Limb (tissue), 2 donors: Measurements from ENCODE around the gene OR51D1.
A peak's percentile ranks its signal among the peaks of the same experiment; 100 is the strongest.

Experiments used
- DNase-seq, 2 donors: peaks; one replicate each; pipeline ENCODE4 v3.0.0-alpha.2; 2016; ENCODE audit errors: extremely low spot score in 2 of 2

The OR51D1 gene

GRCh38 chr11:4636962-4637661 lies at the start of gene OR51D1:
Gene OR51D1, plus strand, starts transcription at chr11:4637477. Its CDS starts 2,314 bp downstream, at chr11:4639791.
- peak; percentile 74 to 82 for DNase-seq

- no peak for DNase-seq
Observed at GRCh38 chr11:4589017-4589416, 48.3 kb upstream of the OR51D1 start.

- DNase-seq, result no peak
Observed at GRCh38 chr11:4593739-4594138, 43.5 kb upstream of the OR51D1 start, which contains the start of gene OR52I1. Gene OR52I1, plus strand, starts transcription at chr11:4594039. Its CDS starts 0 bp downstream, at chr11:4594039.

GRCh38 chr11:4605057-4605456 lies 32.2 kb upstream of the OR51D1 start:
- DNase-seq, result no peak

- no peak for DNase-seq
Observed at GRCh38 chr11:4606231-4607015, 30.9 kb upstream of the OR51D1 start.

- no peak for DNase-seq
Observed at GRCh38 chr11:4607096-4607495, 30.2 kb upstream of the OR51D1 start.

- DNase-seq, result peak; percentile 96 to 97
Observed at GRCh38 chr11:4607781-4608666, 29.3 kb upstream of the OR51D1 start, which contains the start of gene TRIM68. Gene TRIM68, minus strand, starts transcription at chr11:4608231. Its CDS starts 2,727 bp downstream, at chr11:4605504.

GRCh38 chr11:4610258-4610935 lies 26.9 kb upstream of the OR51D1 start:
- no peak for DNase-seq

GRCh38 chr11:4611986-4612385 lies 25.3 kb upstream of the OR51D1 start:
- DNase-seq, result no peak

- no peak for DNase-seq
Observed at GRCh38 chr11:4615856-4616444, 21.3 kb upstream of the OR51D1 start.

- no peak for DNase-seq
Observed at GRCh38 chr11:4619514-4619913, 17.8 kb upstream of the OR51D1 start.

GRCh38 chr11:4626207-4627099 lies 10.8 kb upstream of the OR51D1 start:
- peak; percentile 36 to 77 for DNase-seq

- DNase-seq, result no peak
Observed at GRCh38 chr11:4636136-4636535, 1.1 kb upstream of the OR51D1 start.

GRCh38 chr11:4637662-4638047 lies 378 bp downstream of the OR51D1 start:
- no peak for DNase-seq

GRCh38 chr11:4639931-4640330 lies 2.7 kb downstream of the OR51D1 start:
- DNase-seq, result no peak

- no peak for DNase-seq
Observed at GRCh38 chr11:4641501-4641900, 4.2 kb downstream of the OR51D1 start.

GRCh38 chr11:4642043-4642442 lies 4.8 kb downstream of the OR51D1 start:
- no peak for DNase-seq

- DNase-seq, result no peak
Observed at GRCh38 chr11:4643076-4643475, 5.8 kb downstream of the OR51D1 start.

GRCh38 chr11:4643682-4644081 lies 6.4 kb downstream of the OR51D1 start, which contains the start of gene OR51E1:
Gene OR51E1, plus strand, starts transcription at chr11:4643982. Its CDS starts 8,545 bp downstream, at chr11:4652527.
- DNase-seq, result no peak

GRCh38 chr11:4644233-4644632 lies 7.0 kb downstream of the OR51D1 start:
- no peak for DNase-seq
